HepG2 (cell line): ENCODE data around the gene SLC9A9. TPM values are rescaled to one million over a fixed set of nuclear protein-coding genes. Genes with fewer than 3 reads are reported as not detected.
"Not testable (repeated sequence)": the region's sequence is repeated elsewhere in the genome, so short reads cannot be mapped to it uniquely, and the experiment has no call there.

Source experiments
- ATAC-seq: fragments of 200-7000 bp; cut with Tn5 transposase; 3 replicates; pipeline ENCODE4 v1.9.1; 2020; ENCODE audit warnings: mild to moderate bottlenecking, moderate library complexity
- BruUV-seq: library from RNA; stranded (reverse); fragments of 400-500 nt; replicated peaks from 2 replicates; lab custom pipeline; 2021; lab: Mats Ljungman, UMichigan
- CTCF ChIA-PET: fragments of 300-600 bp; formaldehyde crosslinking; extraction: SDS; loops from one replicate; lab custom pipeline; 2021; ENCODE audit warnings: low total read pairs, inconsistent platforms, low intra/inter-chr PET ratio; lab: Yijun Ruan, JAX
- POLR2A ChIA-PET: fragments of 350-600 bp; sonication (Branson Sonifier 250); formaldehyde crosslinking; loops from one replicate; lab custom pipeline; 2020; ENCODE audit warnings: antibody characterized with exemption, inconsistent platforms; lab: Yijun Ruan, JAX
- DNase-seq: peaks from one replicate; pipeline ENCODE4 v3.0.0-alpha.2; 2015; ENCODE audit warnings: low spot score
- FAIRE-seq: peaks from 3 replicates; lab custom pipeline; 2011; peaks lifted over from hg19 to GRCh38; lab: Jason Lieb, UNC
- H2AFZ ChIP-seq: one replicate; pipeline ENCODE4 v1.6.1; 2011; ENCODE audit warnings: low read length, inconsistent platforms
- H3K27ac ChIP-seq: fragments of 300-600 bp; 3 replicates; pipeline ENCODE4 v1.8.0; 2011; ENCODE audit warnings: mixed run types, mild to moderate bottlenecking, mixed read lengths, low read length, inconsistent platforms; ENCODE audit not compliant: insufficient read depth; ENCODE audit errors: extremely low read length
- H3K27me3 ChIP-seq, 2 experiments: fragments of 200-600 bp in 1 of 2; 2 replicates in 1 of 2; 3 replicates in 1 of 2; pipeline versions ENCODE4 v1.6.0 to v1.8.0; 2011; ENCODE audit warnings: low read length in 2 of 2, mild to moderate bottlenecking in 2 of 2, moderate library complexity in 2 of 2, inconsistent platforms in 1 of 2; ENCODE audit not compliant: insufficient read depth in 2 of 2, control insufficient read depth in 1 of 2
- H3K36me3 ChIP-seq, 2 experiments: fragments of 200-600 bp in 1 of 2; replicated peaks in 1 of 2; 2 replicates in 1 of 2; 3 replicates in 1 of 2; pipeline versions ENCODE4 v1.5.1 to v1.8.0; 2011; ENCODE audit warnings: low read length in 2 of 2, inconsistent platforms in 1 of 2; ENCODE audit not compliant: insufficient read depth in 2 of 2, control insufficient read depth in 1 of 2
- H3K4me1 ChIP-seq: 2 replicates; pipeline ENCODE4 v1.5.1; 2012; ENCODE audit warnings: low read length, inconsistent platforms; ENCODE audit not compliant: insufficient read depth
- H3K4me2 ChIP-seq: 2 replicates; pipeline ENCODE4 v1.6.0; 2011; ENCODE audit warnings: low read depth, low read length, inconsistent platforms
- H3K4me3 ChIP-seq, 3 experiments: fragments of 200-600 bp in 1 of 3; sonication (generic), shearing (Covaris generic) in 1 of 3; replicated peaks in 1 of 3; 2 replicates each; pipeline ENCODE4 v1.5.1; 2011 to 2016; ENCODE audit warnings: low read length in 3 of 3, inconsistent platforms in 2 of 3, low read depth in 2 of 3, mild to moderate bottlenecking in 2 of 3, control low read depth in 1 of 3, mixed read lengths in 1 of 3; ENCODE audit not compliant: insufficient read depth in 1 of 3
- H3K79me2 ChIP-seq: one replicate; pipeline ENCODE4 v1.6.1; 2011; ENCODE audit warnings: low read length, inconsistent platforms; ENCODE audit not compliant: insufficient read depth
- H3K9ac ChIP-seq: 2 replicates; pipeline ENCODE4 v1.6.0; 2011; ENCODE audit warnings: mild to moderate bottlenecking, low read depth, low read length, inconsistent platforms; ENCODE audit not compliant: insufficient read depth
- H3K9me3 ChIP-seq: 2 replicates; pipeline ENCODE4 v1.5.1; 2012; ENCODE audit warnings: mild to moderate bottlenecking, low read length
- H4K20me1 ChIP-seq: 2 replicates; pipeline ENCODE4 v1.6.0; 2011; ENCODE audit warnings: inconsistent platforms, mild to moderate bottlenecking, low read length, moderate library complexity; ENCODE audit not compliant: insufficient read depth
- GABPB1 ChIP-seq: IDR thresholded peaks from 2 replicates; pipeline ENCODE4 v1.6.1; 2016; ENCODE audit warnings: mild to moderate bottlenecking, missing genetic modification reagents, moderate library complexity, missing compliant biosample characterization
- NCOR1 ChIP-seq: fragments of 200-600 bp; sonication (generic); IDR thresholded peaks from 2 replicates; pipeline ENCODE4 v1.7.0; 2017; ENCODE audit warnings: antibody characterized with exemption, low read length, borderline replicate concordance
- NFIB ChIP-seq: sonication (generic); formaldehyde crosslinking; IDR thresholded peaks from 2 replicates; pipeline ENCODE4 v1.9.0; 2021; ENCODE audit warnings: missing genetic modification reagents, mild to moderate bottlenecking, borderline replicate concordance
- NFYC ChIP-seq: IDR thresholded peaks from 2 replicates; pipeline ENCODE4 v1.6.1; 2016; ENCODE audit warnings: missing genetic modification reagents, missing compliant biosample characterization
- PRPF4 ChIP-seq: fragments of 200-400 bp; formaldehyde crosslinking; IDR thresholded peaks from 2 replicates; pipeline ENCODE4 v1.6.1; 2016; ENCODE audit warnings: low read length, low read depth; ENCODE audit not compliant: poor library complexity, severe bottlenecking
- TBP ChIP-seq: sonication (generic); formaldehyde crosslinking; IDR thresholded peaks from 2 replicates; pipeline ENCODE4 v1.5.0; 2020; ENCODE audit warnings: missing genetic modification reagents
- ZNF136 ChIP-seq: sonication (generic); formaldehyde crosslinking; IDR thresholded peaks from 2 replicates; pipeline ENCODE4 v1.8.1; 2022; ENCODE audit warnings: low read depth, mild to moderate bottlenecking, moderate library complexity, missing genetic modification reagents
- ZNF224 ChIP-seq: sonication (generic); formaldehyde crosslinking; IDR thresholded peaks from 2 replicates; pipeline ENCODE4 v1.5.0; 2020; ENCODE audit warnings: mild to moderate bottlenecking, missing genetic modification reagents
- ZNF510 ChIP-seq: sonication (generic); formaldehyde crosslinking; IDR thresholded peaks from 2 replicates; pipeline ENCODE4 v1.4.0; 2020; ENCODE audit warnings: low read depth, mild to moderate bottlenecking, missing genetic modification reagents
- ZNF747 ChIP-seq: sonication (generic); formaldehyde crosslinking; IDR thresholded peaks from 2 replicates; pipeline ENCODE4 v1.8.1; 2023; ENCODE audit warnings: missing genetic modification reagents, mild to moderate bottlenecking, borderline replicate concordance
- ZNF883 ChIP-seq: sonication (generic); formaldehyde crosslinking; IDR thresholded peaks from 2 replicates; pipeline ENCODE4 v1.5.1; 2020; ENCODE audit warnings: mild to moderate bottlenecking, missing genetic modification reagents; ENCODE audit errors: not compliant biosample characterization
- WGBS: methylation state at CpG from one replicate; pipeline ENCODE4 v1.1.6; 2017; ENCODE audit warnings: low lambda C conversion rate; 5-methylcytosine and 5-hydroxymethylcytosine counted together
- in situ Hi-C: cut with HindIII; loops from 2 replicates; pipeline ENCODE4 v1.10.0; 2017; ENCODE audit warnings: low pct_unique_long_range_greater_than_20kb; ENCODE audit not compliant: extremely low pct_ligation_motif_present
- intact Hi-C: fragments of 100-400 bp; cut with micrococcal nuclease; formaldehyde crosslinking; loops from one replicate; pipeline ENCODE4 v1.10.0; 2022; ENCODE audit not compliant: unreplicated experiment
- polyA plus RNA-seq, 8 experiments: library from polyadenylated mRNA; depleted of rRNA in 3 of 8; stranded (reverse) in 7 of 8; unstranded in 1 of 8; fragments of >200 nt; fragmentation: Illumina TruSeq in 4 of 8; extraction: Trizol in 4 of 8; gene quantifications; 2 replicates each; pipeline versions ENCODE4 v1.2.1 to v1.2.3, GENCODE V29; 2011 to 2016; ENCODE audit warnings: low read depth in 4 of 8, missing spikeins in 1 of 8, mixed read lengths in 1 of 8; ENCODE audit not compliant: insufficient read depth in 1 of 8
- total RNA-seq, 5 experiments: library from RNA; depleted of rRNA; stranded (reverse); fragments of >200 nt; fragmentation: Illumina TruSeq; extraction: Trizol; gene quantifications; 2 replicates each; pipeline ENCODE4 v1.2.3, GENCODE V29; 2016; ENCODE audit warnings: low read depth in 1 of 5
- TF ChIP-seq, protein P1 (sequence below): sonication (generic); formaldehyde crosslinking; IDR thresholded peaks from 2 replicates; pipeline ENCODE4 v1.5.0; 2020; ENCODE audit warnings: mild to moderate bottlenecking, missing genetic modification reagents
- TF ChIP-seq, protein P2 (sequence below): sonication (generic); formaldehyde crosslinking; IDR thresholded peaks from 2 replicates; pipeline ENCODE4 v1.4.0; 2020; ENCODE audit warnings: missing genetic modification reagents
- TF ChIP-seq, protein P3 (sequence below): sonication (generic); formaldehyde crosslinking; IDR thresholded peaks from 2 replicates; pipeline ENCODE4 v1.4.0; 2020; ENCODE audit warnings: missing genetic modification reagents, mild to moderate bottlenecking, borderline replicate concordance

SLC9A9 gene
- total and polyA plus RNA-seq, 2 of the 13 experiments (the other 11 are each of a cell fraction or from before 2014, with no cell fraction given), result not detected

DNA sequence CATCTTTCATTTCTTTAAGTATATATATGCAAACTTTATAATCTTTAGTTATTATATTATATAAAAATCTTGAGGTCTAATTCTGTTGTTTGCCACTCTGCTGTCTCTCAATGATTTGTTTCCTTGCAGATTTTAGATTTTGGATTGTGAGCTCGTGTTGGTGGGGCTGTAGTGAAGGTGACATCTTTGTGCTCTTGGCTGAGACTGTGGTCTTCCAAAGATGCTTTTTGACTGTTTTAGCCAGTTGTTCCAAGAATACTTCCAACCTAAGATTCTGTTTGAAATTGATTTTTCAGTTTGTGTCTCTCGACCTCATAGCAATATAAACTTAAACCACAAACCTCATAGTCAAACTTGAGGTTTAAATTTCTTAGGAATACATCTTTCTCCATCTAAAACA is 326.5 kb downstream of the SLC9A9 start (continued):
- TF ChIP-seq NFIB, result no peak
- TF ChIP-seq ZNF136 (CRISPR knock-in tag), result no peak
- no peak for TF ChIP-seq ZNF883 (CRISPR knock-in tag)
- no peak for TF ChIP-seq NCOR1
- TF ChIP-seq PRPF4, result no peak
- no peak for TF ChIP-seq ZNF747
- no peak for TF ChIP-seq NFYC

DNA sequence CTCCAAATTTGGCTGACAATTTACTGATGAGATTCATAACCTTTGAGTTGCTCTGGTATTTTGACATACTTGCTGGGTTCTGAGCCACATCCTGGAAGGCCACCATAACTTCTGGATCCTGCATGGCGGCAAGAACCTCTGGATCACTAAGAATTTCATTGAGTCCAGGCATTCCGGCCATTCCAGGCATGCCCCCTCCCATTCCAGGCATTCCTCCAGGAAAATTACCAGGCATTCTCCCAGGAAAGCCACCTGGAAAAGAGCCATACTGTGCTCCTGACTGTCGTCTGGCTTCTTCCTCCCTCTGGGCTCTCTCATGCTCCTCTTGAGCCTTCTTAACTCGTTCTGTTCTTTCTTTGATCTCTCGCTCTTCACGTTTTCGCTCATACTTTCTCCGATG is 331.1 kb downstream of the SLC9A9 start:
- POLR2A ChIA-PET, result not testable (repeated sequence)

DNA sequence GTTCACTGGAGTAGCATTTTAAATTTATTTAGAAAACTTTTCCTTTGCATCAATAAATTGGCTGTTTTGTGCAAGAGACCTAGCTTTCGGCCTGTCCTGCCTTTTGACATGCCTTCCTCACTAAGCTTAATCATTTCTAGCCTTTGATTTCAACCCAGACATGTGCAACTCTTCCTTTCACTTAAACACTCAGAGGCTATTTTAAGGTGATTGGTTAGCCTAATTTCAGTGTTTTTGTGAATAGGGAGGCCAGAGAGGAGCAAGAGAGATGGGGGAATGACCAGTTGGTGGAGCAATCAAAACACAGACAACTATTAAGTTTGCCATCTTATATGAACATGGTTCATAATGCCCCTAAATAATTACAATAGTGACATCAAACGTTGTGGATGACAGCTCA is 333.4 kb downstream of the SLC9A9 start:
- Histone ChIP-seq H3K27me3 (no peaks in the 10 kb centered on the region), H3K4me2 (no peak overlapping the region), H3K4me1 (0 out of 2 replicates have a peak, but pooled peaks cover 6% of the 10 kb centered on the region), H3K27ac (no peak overlapping the region), H4K20me1 (no peaks in the 10 kb centered on the region), H3K79me2 (no peaks in the 10 kb centered on the region), H3K36me3 (no peaks in the 10 kb centered on the region), H3K9ac (no peak overlapping the region), H3K9me3 (no peaks in the 10 kb centered on the region), H3K4me3 (no peak overlapping the region), H2AFZ (no peak overlapping the region)
- 2% methylated on average over 2 of the region's 2 CpGs for WGBS
- ChIA-PET CTCF (no interaction called here), POLR2A (no interaction called here)
- ATAC-seq (no peak), FAIRE-seq (no peak), DNase-seq (no peak)
- in situ Hi-C loops, result no loop called here
- intact Hi-C loops, result no loop called here
- BruUV-seq, result no TSS peak
- TF ChIP-seq, protein P1, sequence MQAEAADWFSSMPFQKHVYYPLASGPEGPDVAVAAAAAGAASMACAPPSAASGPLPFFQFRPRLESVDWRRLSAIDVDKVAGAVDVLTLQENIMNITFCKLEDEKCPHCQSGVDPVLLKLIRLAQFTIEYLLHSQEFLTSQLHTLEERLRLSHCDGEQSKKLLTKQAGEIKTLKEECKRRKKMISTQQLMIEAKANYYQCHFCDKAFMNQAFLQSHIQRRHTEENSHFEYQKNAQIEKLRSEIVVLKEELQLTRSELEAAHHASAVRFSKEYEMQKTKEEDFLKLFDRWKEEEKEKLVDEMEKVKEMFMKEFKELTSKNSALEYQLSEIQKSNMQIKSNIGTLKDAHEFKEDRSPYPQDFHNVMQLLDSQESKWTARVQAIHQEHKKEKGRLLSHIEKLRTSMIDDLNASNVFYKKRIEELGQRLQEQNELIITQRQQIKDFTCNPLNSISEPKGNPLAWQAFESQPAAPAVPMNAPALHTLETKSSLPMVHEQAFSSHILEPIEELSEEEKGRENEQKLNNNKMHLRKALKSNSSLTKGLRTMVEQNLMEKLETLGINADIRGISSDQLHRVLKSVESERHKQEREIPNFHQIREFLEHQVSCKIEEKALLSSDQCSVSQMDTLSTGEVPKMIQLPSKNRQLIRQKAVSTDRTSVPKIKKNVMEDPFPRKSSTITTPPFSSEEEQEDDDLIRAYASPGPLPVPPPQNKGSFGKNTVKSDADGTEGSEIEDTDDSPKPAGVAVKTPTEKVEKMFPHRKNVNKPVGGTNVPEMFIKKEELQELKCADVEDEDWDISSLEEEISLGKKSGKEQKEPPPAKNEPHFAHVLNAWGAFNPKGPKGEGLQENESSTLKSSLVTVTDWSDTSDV (CRISPR knock-in tag), result no peak
- TF ChIP-seq ZNF510 (CRISPR knock-in tag) (no peak), GABPB1 (CRISPR knock-in tag) (no peak), TBP (CRISPR knock-in tag) (no peak), ZNF224 (CRISPR knock-in tag) (no peak)
- TF ChIP-seq, protein P2, sequence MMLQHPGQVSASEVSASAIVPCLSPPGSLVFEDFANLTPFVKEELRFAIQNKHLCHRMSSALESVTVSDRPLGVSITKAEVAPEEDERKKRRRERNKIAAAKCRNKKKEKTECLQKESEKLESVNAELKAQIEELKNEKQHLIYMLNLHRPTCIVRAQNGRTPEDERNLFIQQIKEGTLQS (CRISPR knock-in tag), result no peak
- TF ChIP-seq, protein P3, sequence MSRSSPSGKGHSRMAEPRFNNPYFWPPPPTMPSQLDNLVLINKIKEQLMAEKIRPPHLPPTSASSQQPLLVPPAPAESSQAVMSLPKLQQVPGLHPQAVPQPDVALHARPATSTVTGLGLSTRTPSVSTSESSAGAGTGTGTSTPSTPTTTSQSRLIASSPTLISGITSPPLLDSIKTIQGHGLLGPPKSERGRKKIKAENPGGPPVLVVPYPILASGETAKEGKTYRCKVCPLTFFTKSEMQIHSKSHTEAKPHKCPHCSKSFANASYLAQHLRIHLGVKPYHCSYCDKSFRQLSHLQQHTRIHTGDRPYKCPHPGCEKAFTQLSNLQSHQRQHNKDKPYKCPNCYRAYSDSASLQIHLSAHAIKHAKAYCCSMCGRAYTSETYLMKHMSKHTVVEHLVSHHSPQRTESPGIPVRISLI (CRISPR knock-in tag), result no peak

More for the DNA sequence above, 331.1 kb downstream of the SLC9A9 start:
- H3K4me2 ChIP-seq, H3K4me1 ChIP-seq, FAIRE-seq, H2AFZ ChIP-seq, H4K20me1 ChIP-seq, DNase-seq, intact Hi-C loops, H3K9me3 ChIP-seq, in situ Hi-C loops, H3K79me2 ChIP-seq, H3K27ac ChIP-seq, H3K9ac ChIP-seq, ATAC-seq, H3K4me3 ChIP-seq, H3K27me3 ChIP-seq, BruUV-seq, CTCF ChIA-PET, H3K36me3 ChIP-seq: not testable (repeated sequence)
- 38% methylated on average over 8 of the region's 8 CpGs for WGBS
